PC-9 (cell line): ENCODE data around the gene FGB. TPM values are rescaled to one million over a fixed set of nuclear protein-coding genes. Genes with fewer than 3 reads are reported as not detected.

Experiments
- BruUV-seq: library from RNA; stranded (reverse); fragments of 400-500 nt; replicated peaks from 2 replicates; lab custom pipeline; 2021; lab: Mats Ljungman, UMichigan
- CTCF ChIA-PET: fragments of 300-600 bp; sonication (Branson Sonifier 250); formaldehyde crosslinking; loops from one replicate; lab custom pipeline; 2022; ENCODE audit warnings: antibody characterized with exemption; lab: Charles Lee
- POLR2A ChIA-PET: fragments of 300-600 bp; sonication (Branson Sonifier 250); formaldehyde crosslinking; loops from one replicate; lab custom pipeline; 2022; ENCODE audit warnings: antibody characterized with exemption; ENCODE audit not compliant: unreplicated experiment; lab: Charles Lee
- DNase-seq, 2 experiments: peaks; one replicate each; pipeline versions ENCODE4 v3.0.0 to v3.0.0-alpha.2; 2015 to 2022; ENCODE audit warnings: mixed read lengths in 1 of 2
- H2AFZ ChIP-seq: fragments of 200-600 bp; sonication (generic); 2 replicates; pipeline ENCODE4 v1.8.1; 2017; ENCODE audit warnings: antibody characterized with exemption
- H3F3A ChIP-seq: fragments of 200-600 bp; sonication (generic); 2 replicates; pipeline ENCODE4 v1.8.1; 2017; ENCODE audit warnings: antibody characterized with exemption, mild to moderate bottlenecking, low read depth; ENCODE audit not compliant: insufficient read depth
- H3K27ac ChIP-seq: fragments of 200-600 bp; sonication (generic); 2 replicates; pipeline ENCODE4 v1.6.1; 2016; ENCODE audit warnings: mixed run types
- H3K27me3 ChIP-seq: fragments of 200-600 bp; sonication (generic); 2 replicates; pipeline ENCODE4 v1.6.1; 2016; ENCODE audit warnings: low read depth, mixed run types; ENCODE audit not compliant: insufficient read depth
- H3K36me3 ChIP-seq: fragments of 200-600 bp; sonication (generic); 2 replicates; pipeline ENCODE4 v1.6.1; 2016; ENCODE audit warnings: low read depth, mixed run types
- H3K4me1 ChIP-seq: fragments of 200-600 bp; sonication (generic); replicated peaks from 2 replicates; pipeline ENCODE4 v1.6.1; 2016; ENCODE audit warnings: mixed run types; ENCODE audit not compliant: insufficient read depth
- H3K4me2 ChIP-seq: fragments of 200-600 bp; sonication (generic); 2 replicates; pipeline ENCODE4 v1.6.1; 2017; ENCODE audit warnings: mixed run types
- H3K4me3 ChIP-seq: fragments of 200-600 bp; sonication (generic); 2 replicates; pipeline ENCODE4 v1.6.1; 2016; ENCODE audit warnings: mixed run types
- H3K79me2 ChIP-seq: fragments of 200-600 bp; sonication (generic); 2 replicates; pipeline ENCODE4 v1.6.1; 2017; ENCODE audit warnings: low read depth, mixed run types
- H3K9me2 ChIP-seq: fragments of 200-600 bp; sonication (generic); 2 replicates; pipeline ENCODE4 v1.8.1; 2017; ENCODE audit warnings: mild to moderate bottlenecking; ENCODE audit not compliant: insufficient read depth
- H3K9me3 ChIP-seq: fragments of 200-600 bp; sonication (generic); 2 replicates; pipeline ENCODE4 v1.8.1; 2016; ENCODE audit warnings: low read depth; ENCODE audit not compliant: insufficient read depth
- H4K20me1 ChIP-seq: fragments of 200-600 bp; sonication (generic); 2 replicates; pipeline ENCODE4 v1.8.1; 2017; ENCODE audit not compliant: insufficient read depth
- EZH2 ChIP-seq: fragments of 200-600 bp; sonication (generic); IDR thresholded peaks from 2 replicates; pipeline ENCODE4 v1.8.0; 2017; ENCODE audit warnings: antibody characterized with exemption, low read depth
- intact Hi-C: fragments of 100-400 bp; cut with micrococcal nuclease; formaldehyde crosslinking; loops from one replicate; pipeline ENCODE4 v1.10.0; 2022; ENCODE audit not compliant: unreplicated experiment
- total RNA-seq: library from RNA; stranded (reverse); gene quantifications from 2 replicates; pipeline ENCODE4 v1.2.3, GENCODE V29; 2021
- TF ChIP-seq, protein P1 (sequence below): fragments of 200-600 bp; sonication (generic); conservative IDR thresholded peaks from 2 replicates; pipeline ENCODE4 v1.6.1; 2017; ENCODE audit warnings: mixed run types, antibody characterized with exemption, mild to moderate bottlenecking, moderate library complexity

Gene FGB
- total RNA-seq, 1 experiment from 2014 or later = not detected

DNA sequence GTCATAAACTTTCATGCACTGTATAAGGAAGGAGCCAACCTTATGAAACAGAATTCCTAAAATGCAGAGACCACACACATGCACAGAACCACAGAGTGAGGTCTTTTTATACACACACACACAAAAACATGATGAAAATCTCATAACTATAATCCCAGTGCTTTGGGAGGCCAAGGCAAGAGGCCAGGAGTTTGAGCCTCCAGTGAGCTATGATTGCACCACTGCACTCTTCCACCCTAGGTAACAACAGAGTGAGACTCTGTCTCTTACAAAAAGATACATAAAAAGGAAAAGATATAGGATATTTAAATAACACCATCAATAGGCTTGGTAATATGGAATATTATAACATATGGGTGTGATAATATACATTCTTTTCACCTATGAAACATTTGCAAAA lies 17.1 kb downstream of the FGB start:
- H3F3A ChIP-seq = no peaks in the 10 kb centered on the region
- no peak overlapping the region for H2AFZ ChIP-seq
- TF ChIP-seq EZH2 = no peak
- TF ChIP-seq, protein P1, sequence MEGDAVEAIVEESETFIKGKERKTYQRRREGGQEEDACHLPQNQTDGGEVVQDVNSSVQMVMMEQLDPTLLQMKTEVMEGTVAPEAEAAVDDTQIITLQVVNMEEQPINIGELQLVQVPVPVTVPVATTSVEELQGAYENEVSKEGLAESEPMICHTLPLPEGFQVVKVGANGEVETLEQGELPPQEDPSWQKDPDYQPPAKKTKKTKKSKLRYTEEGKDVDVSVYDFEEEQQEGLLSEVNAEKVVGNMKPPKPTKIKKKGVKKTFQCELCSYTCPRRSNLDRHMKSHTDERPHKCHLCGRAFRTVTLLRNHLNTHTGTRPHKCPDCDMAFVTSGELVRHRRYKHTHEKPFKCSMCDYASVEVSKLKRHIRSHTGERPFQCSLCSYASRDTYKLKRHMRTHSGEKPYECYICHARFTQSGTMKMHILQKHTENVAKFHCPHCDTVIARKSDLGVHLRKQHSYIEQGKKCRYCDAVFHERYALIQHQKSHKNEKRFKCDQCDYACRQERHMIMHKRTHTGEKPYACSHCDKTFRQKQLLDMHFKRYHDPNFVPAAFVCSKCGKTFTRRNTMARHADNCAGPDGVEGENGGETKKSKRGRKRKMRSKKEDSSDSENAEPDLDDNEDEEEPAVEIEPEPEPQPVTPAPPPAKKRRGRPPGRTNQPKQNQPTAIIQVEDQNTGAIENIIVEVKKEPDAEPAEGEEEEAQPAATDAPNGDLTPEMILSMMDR = no peak
- H3K9me3 ChIP-seq = no peaks in the 10 kb centered on the region
- H3K4me3 ChIP-seq = no peak overlapping the region
- no TSS peak for BruUV-seq
- no peaks in the 10 kb centered on the region for H3K9me2 ChIP-seq
- intact Hi-C loops = no loop called here
- no peaks in the 10 kb centered on the region for H3K36me3 ChIP-seq
- no peak for DNase-seq
- no peak overlapping the region for H3K4me2 ChIP-seq
- ChIA-PET POLR2A (no interaction called here), CTCF (no interaction called here)
- no peak overlapping the region for H3K27ac ChIP-seq
- no peaks in the 10 kb centered on the region for H3K4me1 ChIP-seq
- no peaks in the 10 kb centered on the region for H4K20me1 ChIP-seq
- no peaks in the 10 kb centered on the region for H3K27me3 ChIP-seq
- no peaks in the 10 kb centered on the region for H3K79me2 ChIP-seq

DNA sequence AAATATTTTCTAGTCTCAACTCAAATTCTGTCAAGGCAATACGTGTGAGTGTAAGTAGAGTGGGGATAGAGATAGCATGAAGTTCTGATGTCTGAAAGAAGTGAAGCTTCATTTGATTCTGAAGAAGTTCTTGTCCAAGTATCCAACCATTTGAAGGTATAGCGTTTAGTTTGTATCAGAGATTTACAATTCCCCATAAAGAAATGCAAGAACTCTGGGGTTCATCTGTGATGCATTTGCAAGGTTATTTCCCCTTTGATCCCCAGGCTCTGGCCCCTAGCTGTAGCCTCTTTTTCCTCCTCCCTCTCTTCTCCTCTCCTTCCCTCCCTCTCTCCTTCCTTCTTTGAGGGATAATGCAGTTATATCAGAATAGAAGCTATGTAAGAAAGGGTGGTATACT lies 19.9 kb downstream of the FGB start:
- CTCF ChIA-PET = no interaction called here
- H3K9me3 ChIP-seq = no peaks in the 10 kb centered on the region
- no peak for DNase-seq
- no peaks in the 10 kb centered on the region for H3K79me2 ChIP-seq
- BruUV-seq = no TSS peak
- H4K20me1 ChIP-seq = no peaks in the 10 kb centered on the region
- no peak overlapping the region for H3K4me3 ChIP-seq
- no peaks in the 10 kb centered on the region for H3K36me3 ChIP-seq
- no peak overlapping the region for H3K27ac ChIP-seq
- intact Hi-C loops = no loop called here
- no peaks in the 10 kb centered on the region for H3F3A ChIP-seq
- TF ChIP-seq, protein P1 = no peak
- no peak for TF ChIP-seq EZH2
- H3K4me1 ChIP-seq = no peaks in the 10 kb centered on the region
- no peaks in the 10 kb centered on the region for H3K27me3 ChIP-seq
- no peak overlapping the region for H2AFZ ChIP-seq
- H3K9me2 ChIP-seq = no peaks in the 10 kb centered on the region
- POLR2A ChIA-PET = no interaction called here
- no peak overlapping the region for H3K4me2 ChIP-seq

DNA sequence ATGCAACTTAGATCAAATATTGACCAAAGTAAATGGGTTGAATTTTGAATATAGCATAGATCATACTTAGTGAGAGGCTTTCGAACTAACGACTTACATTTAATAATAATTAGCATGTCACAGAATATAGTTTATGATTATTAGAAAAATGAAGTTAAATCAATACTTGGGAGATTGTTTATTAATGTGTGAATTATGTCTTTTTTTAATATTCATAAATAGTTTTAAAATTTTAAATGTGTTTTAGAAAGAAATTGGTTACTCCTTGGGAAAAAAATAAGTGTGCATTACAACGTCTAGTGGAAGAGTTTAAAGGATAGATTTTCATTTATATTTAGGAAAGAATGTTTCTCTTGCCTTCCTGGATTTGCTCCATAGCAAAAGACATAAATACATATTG lies 20.4 kb downstream of the FGB start:
- H3K4me2 ChIP-seq = no peak overlapping the region
- ChIA-PET POLR2A (no interaction called here), CTCF (no interaction called here)
- no peaks in the 10 kb centered on the region for H3K9me2 ChIP-seq
- H3K27me3 ChIP-seq = no peaks in the 10 kb centered on the region
- intact Hi-C loops = no loop called here
- no peak overlapping the region for H2AFZ ChIP-seq
- no peaks in the 10 kb centered on the region for H3K36me3 ChIP-seq
- no peaks in the 10 kb centered on the region for H3K9me3 ChIP-seq
- no peaks in the 10 kb centered on the region for H3F3A ChIP-seq
- BruUV-seq = no TSS peak
- TF ChIP-seq EZH2 = no peak
- TF ChIP-seq, protein P1 = no peak
- no peaks in the 10 kb centered on the region for H3K4me1 ChIP-seq
- DNase-seq = no peak
- no peak overlapping the region for H3K4me3 ChIP-seq
- H4K20me1 ChIP-seq = no peaks in the 10 kb centered on the region
- no peaks in the 10 kb centered on the region for H3K79me2 ChIP-seq
- H3K27ac ChIP-seq = no peak overlapping the region
